ENCODE measurements around the gene TXK. TPM values are rescaled to one million over a fixed set of nuclear protein-coding genes. Genes with fewer than 3 reads are reported as not detected.

Gene TXK
- total and polyA plus RNA-seq, 2 experiments from 2014 or later, result 0.76 to 1.5 TPM

DNA sequence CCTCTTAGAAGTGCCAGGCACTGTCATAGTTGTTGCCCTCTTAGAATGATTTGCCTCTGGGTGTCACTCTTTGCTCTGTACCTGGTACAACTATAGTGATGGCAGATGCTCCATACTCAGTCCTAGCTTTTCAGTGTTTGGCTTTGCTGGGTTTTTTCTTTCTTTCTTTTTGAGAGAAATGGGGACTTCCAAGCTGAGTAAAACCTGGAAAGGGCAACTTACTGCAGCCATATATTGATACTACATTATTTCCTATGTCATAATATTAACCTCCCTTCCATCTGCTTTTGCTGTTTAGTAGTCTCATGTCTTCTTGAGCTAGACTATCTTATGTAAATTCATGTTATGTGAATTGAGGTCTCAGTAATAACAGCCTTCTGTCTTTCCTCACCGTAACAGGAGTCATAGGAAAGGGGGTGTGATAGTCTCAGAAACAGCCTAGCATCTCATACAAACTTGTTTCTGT is 68.4 kb downstream of the TXK start:
- WGBS (ENCODE audit: low lambda C conversion rate, missing lambda C conversion rate), result 92% methylated on average over 1 of the region's 1 CpG
- no peaks in the 10 kb centered on the region for H3K4me1 ChIP-seq (ENCODE audit: insufficient read depth)

DNA sequence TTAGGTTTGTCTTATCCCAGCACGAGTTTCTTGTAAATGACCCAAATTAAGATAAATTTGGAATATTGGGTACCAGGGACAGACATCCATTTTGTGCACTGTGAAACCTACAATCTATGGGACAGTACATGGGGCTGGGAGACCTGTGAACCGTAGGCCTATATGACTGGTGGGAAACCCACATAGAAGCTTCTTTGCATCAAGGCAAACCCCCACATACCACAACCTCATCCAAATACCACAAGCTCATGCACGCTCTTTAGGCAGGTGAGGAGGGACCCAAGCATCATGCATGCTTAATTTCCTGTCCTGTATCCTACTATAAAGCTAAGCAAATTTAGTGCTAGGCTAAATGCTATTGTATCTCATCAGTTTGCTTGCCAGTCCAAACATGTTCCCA is 69.7 kb downstream of the TXK start:
- H3K4me2 ChIP-seq, result no peak overlapping the region
- H3K27ac ChIP-seq, result no peak overlapping the region
- no peak for DNase-seq (ENCODE audit: low spot score)
- H3K36me3 ChIP-seq (replicated peaks; ENCODE audit: insufficient read depth, low read depth), result no peaks in the 10 kb centered on the region
- no peaks in the 10 kb centered on the region for H3K9me2 ChIP-seq (replicated peaks; ENCODE audit: insufficient read depth)
- H3K4me1 ChIP-seq (ENCODE audit: insufficient read depth), result no peaks in the 10 kb centered on the region
- no peaks in the 10 kb centered on the region for H4K20me1 ChIP-seq (ENCODE audit: insufficient read depth, poor library complexity, severe bottlenecking)
- TF ChIP-seq, protein P1, sequence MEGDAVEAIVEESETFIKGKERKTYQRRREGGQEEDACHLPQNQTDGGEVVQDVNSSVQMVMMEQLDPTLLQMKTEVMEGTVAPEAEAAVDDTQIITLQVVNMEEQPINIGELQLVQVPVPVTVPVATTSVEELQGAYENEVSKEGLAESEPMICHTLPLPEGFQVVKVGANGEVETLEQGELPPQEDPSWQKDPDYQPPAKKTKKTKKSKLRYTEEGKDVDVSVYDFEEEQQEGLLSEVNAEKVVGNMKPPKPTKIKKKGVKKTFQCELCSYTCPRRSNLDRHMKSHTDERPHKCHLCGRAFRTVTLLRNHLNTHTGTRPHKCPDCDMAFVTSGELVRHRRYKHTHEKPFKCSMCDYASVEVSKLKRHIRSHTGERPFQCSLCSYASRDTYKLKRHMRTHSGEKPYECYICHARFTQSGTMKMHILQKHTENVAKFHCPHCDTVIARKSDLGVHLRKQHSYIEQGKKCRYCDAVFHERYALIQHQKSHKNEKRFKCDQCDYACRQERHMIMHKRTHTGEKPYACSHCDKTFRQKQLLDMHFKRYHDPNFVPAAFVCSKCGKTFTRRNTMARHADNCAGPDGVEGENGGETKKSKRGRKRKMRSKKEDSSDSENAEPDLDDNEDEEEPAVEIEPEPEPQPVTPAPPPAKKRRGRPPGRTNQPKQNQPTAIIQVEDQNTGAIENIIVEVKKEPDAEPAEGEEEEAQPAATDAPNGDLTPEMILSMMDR (IDR thresholded peaks at IDR 0.05; ENCODE audit: poor library complexity), result no peak
- TF ChIP-seq EZH2phosphoT487 (IDR thresholded peaks at IDR 0.05; ENCODE audit: low read depth, severe bottlenecking, unreplicated experiment) (no peak), EZH2 (IDR thresholded peaks at IDR 0.05; ENCODE audit: borderline replicate concordance) (no peak)
- no peak overlapping the region for H3K4me3 ChIP-seq
- no peaks in the 10 kb centered on the region for H3K79me2 ChIP-seq
- WGBS (ENCODE audit: low lambda C conversion rate, missing lambda C conversion rate), result 94% methylated on average over 3 of the region's 3 CpGs
- H3K9me3 ChIP-seq (ENCODE audit: low read depth), result no peaks in the 10 kb centered on the region
- H3K27me3 ChIP-seq, result no peaks in the 10 kb centered on the region
- H2AFZ ChIP-seq, result no peak overlapping the region

More for the DNA sequence above, 68.4 kb downstream of the TXK start:
- H3K27ac ChIP-seq, result no peak overlapping the region
- H3K4me3 ChIP-seq, result no peak overlapping the region
- no peaks in the 10 kb centered on the region for H3K9me3 ChIP-seq (ENCODE audit: low read depth)
- no peak overlapping the region for H3K4me2 ChIP-seq
- no peak overlapping the region for H2AFZ ChIP-seq
- no peaks in the 10 kb centered on the region for H3K36me3 ChIP-seq (replicated peaks; ENCODE audit: insufficient read depth, low read depth)
- H4K20me1 ChIP-seq (ENCODE audit: insufficient read depth, poor library complexity, severe bottlenecking), result no peaks in the 10 kb centered on the region
- no peak for DNase-seq (ENCODE audit: low spot score)
- H3K27me3 ChIP-seq, result no peaks in the 10 kb centered on the region
- H3K79me2 ChIP-seq, result no peaks in the 10 kb centered on the region
- no peaks in the 10 kb centered on the region for H3K9me2 ChIP-seq (replicated peaks; ENCODE audit: insufficient read depth)
- TF ChIP-seq, protein P1 (IDR thresholded peaks at IDR 0.05; ENCODE audit: poor library complexity), result no peak
- TF ChIP-seq EZH2phosphoT487 (IDR thresholded peaks at IDR 0.05; ENCODE audit: low read depth, severe bottlenecking, unreplicated experiment) (no peak), EZH2 (IDR thresholded peaks at IDR 0.05; ENCODE audit: borderline replicate concordance) (no peak)

DNA sequence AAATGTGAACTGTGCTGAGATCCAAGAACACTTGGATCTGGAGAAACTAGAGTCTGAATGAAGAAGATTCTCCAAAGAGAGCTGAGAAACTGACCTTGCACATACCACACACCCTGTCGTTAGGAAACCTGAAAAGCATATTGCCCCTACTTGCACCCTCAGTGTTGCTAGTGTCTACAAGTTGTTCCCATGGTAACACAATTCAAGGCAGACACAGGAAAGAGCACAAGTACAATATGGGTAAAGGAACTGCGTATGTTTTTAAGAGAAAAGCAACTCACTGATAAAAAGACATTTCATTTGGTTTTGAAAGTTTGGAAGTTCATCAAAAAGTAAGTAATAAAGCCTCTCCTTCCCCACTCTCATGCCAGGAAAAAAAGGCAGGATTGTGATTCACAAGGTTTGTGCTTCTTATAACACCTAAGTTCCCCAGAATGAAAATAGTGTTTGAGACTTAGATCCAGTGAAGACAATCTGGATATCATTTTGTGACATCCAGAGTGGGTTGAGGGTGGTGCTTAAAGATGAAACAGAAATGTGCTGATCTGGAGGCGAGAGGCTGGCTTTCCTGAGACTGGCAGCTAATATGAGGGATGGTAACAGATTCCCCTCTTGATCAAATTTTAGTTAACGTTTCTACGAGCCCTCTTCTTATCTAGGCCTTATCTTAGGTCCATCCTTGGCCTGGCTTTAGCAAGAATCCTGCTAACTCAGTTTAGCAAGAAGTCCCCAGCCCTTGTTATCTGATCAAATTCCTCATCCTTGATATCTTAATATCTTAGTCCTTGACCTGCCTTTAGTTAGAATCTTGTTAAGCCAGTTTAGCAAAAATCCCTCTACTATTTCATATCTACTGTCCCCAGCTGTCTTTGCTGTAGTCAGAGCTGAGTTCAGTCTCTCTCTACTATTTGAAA is 75.2 kb downstream of the TXK start:
- Histone ChIP-seq H2AFZ (peak overlapping the region; percentile 84), H3K27ac (peak overlapping the region; percentile 3), H3K36me3 (replicated peaks; ENCODE audit: insufficient read depth, low read depth) (no peaks in the 10 kb centered on the region), H4K20me1 (ENCODE audit: insufficient read depth, poor library complexity, severe bottlenecking) (no peaks in the 10 kb centered on the region), H3K4me1 (ENCODE audit: insufficient read depth) (no peaks in the 10 kb centered on the region), H3K4me3 (no peak overlapping the region), H3K9me2 (replicated peaks; ENCODE audit: insufficient read depth) (no peaks in the 10 kb centered on the region), H3K4me2 (no peak overlapping the region), H3K27me3 (no peaks in the 10 kb centered on the region), H3K9me3 (ENCODE audit: low read depth) (no peaks in the 10 kb centered on the region), H3K79me2 (no peaks in the 10 kb centered on the region)
- DNase-seq (ENCODE audit: low spot score), result no peak
- 67% methylated on average over 5 of the region's 5 CpGs for WGBS (ENCODE audit: low lambda C conversion rate, missing lambda C conversion rate)
- TF ChIP-seq EZH2phosphoT487 (IDR thresholded peaks at IDR 0.05; ENCODE audit: low read depth, severe bottlenecking, unreplicated experiment) (no peak), EZH2 (IDR thresholded peaks at IDR 0.05; ENCODE audit: borderline replicate concordance) (no peak)
- TF ChIP-seq, protein P1 (IDR thresholded peaks at IDR 0.05; ENCODE audit: poor library complexity), result no peak

Measured in hepatocyte (in vitro differentiated cells).